DND-41 (cell line): Measurements from ENCODE around the gene PIRT.

Experiments used
- CTCF ChIP-seq: IDR thresholded peaks from 2 replicates; pipeline ENCODE4 v1.5.1; 2012; ENCODE audit warnings: borderline replicate concordance, low read length, moderate library complexity, mild to moderate bottlenecking; ENCODE audit not compliant: poor library complexity, severe bottlenecking; ENCODE audit errors: extremely low read depth
- EZH2 ChIP-seq: IDR thresholded peaks from 3 replicates; pipeline ENCODE4 v1.6.1; 2012; ENCODE audit warnings: borderline replicate concordance, low read depth, mild to moderate bottlenecking, moderate library complexity, low read length, inconsistent platforms; ENCODE audit not compliant: severe bottlenecking

- TF ChIP-seq CTCF, result no peak
- TF ChIP-seq EZH2, result no peak
Measured at GRCh38 chr17:10821770-10822169, 16.1 kb downstream of the PIRT start.
